Effector memory CD4-positive, alpha-beta T cell (primary cell): ENCODE measurements around the gene ROPN1B.
"Not testable (repeated sequence)": the region's sequence is repeated elsewhere in the genome, so short reads cannot be mapped to it uniquely, and the experiment has no call there.

ENCODE experiments used
- DNase-seq, 3 donors: peaks; one replicate each; pipeline ENCODE4 v3.0.0-alpha.2; 2020
- H3K27ac ChIP-seq: 2 replicates; pipeline ENCODE4 v1.7.0; 2013; ENCODE audit warnings: mild to moderate bottlenecking, low read length, moderate library complexity; ENCODE audit not compliant: insufficient read depth, poor library complexity, severe bottlenecking
- H3K27me3 ChIP-seq: replicated peaks from 2 replicates; pipeline ENCODE4 v1.7.0; 2013; ENCODE audit warnings: mild to moderate bottlenecking, low read length; ENCODE audit not compliant: insufficient read depth, control insufficient read depth, poor library complexity, severe bottlenecking
- H3K36me3 ChIP-seq: 2 replicates; pipeline ENCODE4 v1.7.0; 2013; ENCODE audit warnings: mild to moderate bottlenecking, low read length, moderate library complexity; ENCODE audit not compliant: control insufficient read depth, insufficient read depth
- H3K4me1 ChIP-seq: 2 replicates; pipeline ENCODE4 v1.7.0; 2013; ENCODE audit warnings: low read length, mild to moderate bottlenecking; ENCODE audit not compliant: control insufficient read depth, insufficient read depth, poor library complexity, severe bottlenecking
- H3K4me3 ChIP-seq: 2 replicates; pipeline ENCODE4 v1.7.0; 2013; ENCODE audit warnings: low read length, low read depth, mild to moderate bottlenecking; ENCODE audit not compliant: insufficient read depth, poor library complexity, severe bottlenecking
- H3K9me3 ChIP-seq: 2 replicates; pipeline ENCODE4 v1.7.0; 2013; ENCODE audit warnings: mild to moderate bottlenecking, low read length, moderate library complexity; ENCODE audit not compliant: control insufficient read depth

ROPN1B gene

DNA sequence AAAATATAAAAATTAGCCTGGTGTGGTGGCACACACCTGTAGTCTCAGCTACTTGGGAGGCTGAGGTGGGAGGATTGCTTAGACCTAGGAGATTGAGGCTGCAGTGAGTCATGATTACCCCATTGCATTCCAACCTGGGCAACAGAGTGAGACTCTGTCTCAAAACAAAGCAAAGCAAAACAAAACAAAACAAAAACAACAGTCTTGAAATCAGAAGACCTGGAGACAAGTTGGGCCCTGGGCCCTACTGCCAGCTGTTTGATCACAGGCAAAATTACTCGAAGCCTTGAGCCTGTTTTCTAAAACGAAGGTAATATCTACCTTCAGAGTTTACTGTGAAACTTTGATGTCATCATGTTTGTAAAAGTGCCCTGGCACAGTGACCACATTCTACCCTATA is 857 bp upstream of the ROPN1B start:
- H3K27ac ChIP-seq, H3K36me3 ChIP-seq, H3K4me1 ChIP-seq, H3K9me3 ChIP-seq, DNase-seq, H3K4me3 ChIP-seq: not testable (repeated sequence)
- peaks cover 12% of the 10 kb centered on the region for H3K27me3 ChIP-seq

DNA sequence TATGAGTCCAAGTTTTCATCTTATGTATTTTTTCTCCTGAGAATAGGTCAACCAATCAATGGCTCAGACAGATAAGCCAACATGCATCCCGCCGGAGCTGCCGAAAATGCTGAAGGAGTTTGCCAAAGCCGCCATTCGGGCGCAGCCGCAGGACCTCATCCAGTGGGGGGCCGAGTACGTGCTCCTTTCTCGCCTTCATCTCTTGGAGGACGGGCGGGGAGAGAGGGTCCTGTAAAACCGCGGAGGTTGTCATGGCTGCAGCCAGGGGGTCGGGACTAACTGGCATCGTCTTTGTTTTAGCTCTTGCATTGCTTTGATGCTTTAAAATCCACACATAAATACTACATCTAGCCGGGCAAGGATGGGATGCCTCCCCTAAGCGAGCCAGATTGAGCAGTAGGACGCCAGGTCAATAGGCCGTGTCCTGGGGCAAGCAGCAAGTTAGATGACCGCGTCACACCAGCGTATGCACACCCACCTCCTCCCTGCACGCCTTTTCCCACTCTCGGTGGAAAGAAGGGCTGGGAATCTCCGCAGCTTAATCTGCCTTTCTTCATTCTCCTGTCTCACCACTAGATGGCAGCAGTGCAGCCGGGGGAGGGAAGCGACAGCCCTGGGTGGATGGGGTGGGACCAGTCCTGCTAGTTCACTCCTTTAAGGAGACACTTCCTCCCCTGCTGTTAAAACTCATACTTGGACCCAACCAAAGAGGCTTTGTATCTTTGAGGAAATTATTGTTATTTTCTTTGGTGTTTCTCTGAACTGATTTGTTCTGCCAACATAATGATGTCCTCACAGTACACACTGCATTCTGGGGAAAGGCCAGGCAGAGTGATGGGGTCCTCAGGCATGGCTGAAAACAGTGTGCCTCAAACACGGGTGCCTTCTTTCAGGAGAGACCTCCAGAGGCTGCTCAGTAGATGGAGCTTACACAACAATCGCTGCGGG is 3.3 kb downstream of the ROPN1B start:
- DNase-seq = peak in 1 of 3 donors; percentile 16
- H3K36me3 ChIP-seq, H3K27ac ChIP-seq, H3K4me3 ChIP-seq, H3K9me3 ChIP-seq, H3K4me1 ChIP-seq: not testable (repeated sequence)
- H3K27me3 ChIP-seq = peaks cover 12% of the 10 kb centered on the region

DNA sequence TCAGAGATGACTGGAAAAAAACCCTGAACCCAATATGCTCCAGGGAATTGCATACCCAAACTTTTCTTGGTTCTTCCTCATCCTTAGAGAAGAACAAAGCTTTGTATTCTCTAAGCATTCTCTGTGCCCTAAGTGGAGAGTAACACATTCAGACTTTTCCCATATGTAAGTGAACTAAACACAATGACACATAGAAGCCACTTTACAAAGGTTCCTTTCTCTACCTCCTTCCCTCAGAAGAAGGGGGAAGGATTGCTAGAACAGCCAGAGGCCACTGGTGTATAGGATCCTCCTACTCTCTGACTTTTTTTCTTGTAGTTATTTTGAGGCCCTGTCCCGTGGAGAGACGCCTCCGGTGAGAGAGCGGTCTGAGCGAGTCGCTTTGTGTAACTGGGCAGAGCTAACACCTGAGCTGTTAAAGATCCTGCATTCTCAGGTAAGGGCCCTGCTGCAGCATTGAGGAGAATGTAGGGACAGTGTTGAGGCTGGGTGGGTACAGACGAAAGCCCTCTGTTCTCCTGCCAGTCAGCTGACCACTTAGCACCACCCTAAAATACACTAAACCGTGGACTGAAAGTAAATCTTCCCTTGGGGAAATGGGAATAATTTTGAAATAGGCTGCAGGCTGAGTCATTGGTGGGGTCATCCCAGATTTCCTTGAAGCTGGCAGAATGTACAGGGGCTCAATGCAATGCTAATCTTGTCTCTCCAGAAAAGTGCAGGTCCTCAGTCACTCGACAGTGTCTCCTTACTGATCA is 6.4 kb downstream of the ROPN1B start:
- not testable (repeated sequence) for H3K27ac ChIP-seq, H3K4me1 ChIP-seq, H3K9me3 ChIP-seq, H3K36me3 ChIP-seq, DNase-seq, H3K4me3 ChIP-seq
- H3K27me3 ChIP-seq = peaks cover 12% of the 10 kb centered on the region

DNA sequence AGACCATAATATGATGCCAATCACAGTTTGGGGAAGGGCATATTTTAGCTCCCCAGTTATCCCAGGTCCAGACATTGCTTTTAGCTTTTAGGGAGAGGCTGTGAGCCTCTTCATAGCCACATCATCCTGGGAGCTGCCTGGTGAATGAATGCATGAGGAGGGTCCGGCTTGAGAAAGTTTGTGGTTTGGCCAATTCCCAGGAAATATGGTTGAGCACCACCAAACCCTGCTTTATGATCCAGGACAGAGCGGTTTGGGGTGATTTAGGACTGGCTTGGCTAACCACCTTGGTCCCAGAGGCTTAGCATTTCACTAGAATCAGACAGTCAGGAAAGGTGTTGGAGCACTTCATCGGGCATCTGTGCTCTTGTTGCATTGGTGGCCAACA is 7.0 kb downstream of the ROPN1B start:
- not testable (repeated sequence) for H3K27ac ChIP-seq

DNA sequence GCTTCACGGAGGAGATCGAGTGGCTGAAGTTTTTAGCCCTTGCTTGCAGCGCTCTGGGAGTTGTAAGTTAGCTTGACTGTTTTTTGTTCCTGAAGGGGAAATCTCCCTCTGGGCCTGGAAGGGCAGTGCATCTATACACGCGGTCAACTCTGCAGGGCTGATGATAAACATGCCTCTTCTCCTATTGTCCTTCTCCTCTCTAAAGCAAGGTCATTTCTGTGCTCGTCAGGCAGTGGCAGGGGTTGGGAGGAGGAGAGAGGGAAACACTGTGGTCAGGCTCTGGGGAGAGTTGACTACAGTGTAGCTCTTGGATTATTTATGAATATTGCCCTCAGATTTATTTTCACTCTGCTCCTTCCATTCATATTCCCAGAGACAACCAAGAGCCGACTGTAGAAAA is 8.1 kb downstream of the ROPN1B start:
- not testable (repeated sequence) for H3K36me3 ChIP-seq, H3K27me3 ChIP-seq, H3K9me3 ChIP-seq, DNase-seq, H3K27ac ChIP-seq, H3K4me1 ChIP-seq, H3K4me3 ChIP-seq

More for the DNA sequence above, 7.0 kb downstream of the ROPN1B start:
- H3K9me3 ChIP-seq, H3K36me3 ChIP-seq, DNase-seq, H3K4me1 ChIP-seq, H3K4me3 ChIP-seq: not testable (repeated sequence)
- H3K27me3 ChIP-seq = peaks cover 12% of the 10 kb centered on the region

DNA sequence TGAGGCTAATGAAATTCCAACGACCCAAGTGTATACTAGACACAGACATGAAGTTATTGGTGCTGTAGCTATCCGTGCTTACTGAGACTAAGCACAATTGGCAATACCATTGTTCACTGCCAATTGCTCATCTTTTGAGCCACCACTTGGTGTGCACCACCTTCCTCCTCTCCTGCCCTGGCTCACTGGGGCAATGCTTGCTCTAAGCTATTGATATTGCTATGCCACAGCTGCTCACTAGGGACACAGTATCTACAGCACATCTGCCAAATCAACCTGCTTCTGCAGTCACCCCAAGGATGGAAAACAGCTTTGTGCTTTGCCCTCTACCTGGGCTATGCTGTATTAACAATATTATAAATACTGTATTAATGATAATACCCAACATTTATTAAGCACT is 16.0 kb downstream of the ROPN1B start:
- not testable (repeated sequence) for DNase-seq, H3K4me3 ChIP-seq, H3K27me3 ChIP-seq, H3K9me3 ChIP-seq, H3K27ac ChIP-seq, H3K4me1 ChIP-seq, H3K36me3 ChIP-seq

DNA sequence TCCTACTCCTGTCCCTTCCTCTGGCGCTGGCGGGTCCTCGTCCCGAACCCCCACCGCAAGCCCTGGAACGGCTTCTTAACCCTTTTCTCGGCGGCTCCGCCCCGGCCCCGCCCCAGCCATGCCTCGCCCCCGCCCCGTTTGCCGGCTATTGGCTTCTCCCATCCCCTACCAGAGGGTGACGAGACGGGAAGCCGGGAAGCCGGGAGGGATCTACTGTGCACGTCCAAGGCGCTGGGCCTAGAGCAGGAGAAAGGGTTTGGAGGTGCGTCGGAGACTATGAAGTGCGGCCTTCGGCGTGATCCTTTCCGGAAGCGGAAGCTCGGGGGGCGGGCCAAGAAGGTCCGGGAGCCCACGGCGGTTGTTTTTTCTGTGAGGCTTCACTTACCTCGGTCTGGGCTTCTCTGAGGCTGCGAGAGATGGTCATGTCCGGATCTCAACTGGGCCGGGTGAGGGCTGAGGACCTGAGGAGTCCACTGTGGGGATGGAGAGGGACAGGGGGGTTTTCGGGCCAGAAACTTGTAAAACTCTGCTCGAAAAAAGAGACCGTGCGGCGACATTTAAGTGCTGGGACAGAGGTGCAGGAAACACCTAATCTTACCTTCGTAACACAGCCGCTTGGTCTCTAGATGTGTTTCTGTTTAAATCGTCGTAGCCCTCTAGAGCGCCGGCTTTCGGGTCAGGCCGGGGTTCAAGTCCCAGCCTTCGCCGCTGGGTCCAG is 21.4 kb downstream of the ROPN1B start:
- peak overlapping the region; percentile 68 for H3K27ac ChIP-seq
- H3K36me3 ChIP-seq = no peaks in the 10 kb centered on the region
- H3K9me3 ChIP-seq = no peaks in the 10 kb centered on the region
- H3K4me3 ChIP-seq = peak overlapping the region; percentile 68
- DNase-seq = peak; percentile 40 to 64 (median 45)
- H3K27me3 ChIP-seq = no peaks in the 10 kb centered on the region
- H3K4me1 ChIP-seq = no peaks in the 10 kb centered on the region

DNA sequence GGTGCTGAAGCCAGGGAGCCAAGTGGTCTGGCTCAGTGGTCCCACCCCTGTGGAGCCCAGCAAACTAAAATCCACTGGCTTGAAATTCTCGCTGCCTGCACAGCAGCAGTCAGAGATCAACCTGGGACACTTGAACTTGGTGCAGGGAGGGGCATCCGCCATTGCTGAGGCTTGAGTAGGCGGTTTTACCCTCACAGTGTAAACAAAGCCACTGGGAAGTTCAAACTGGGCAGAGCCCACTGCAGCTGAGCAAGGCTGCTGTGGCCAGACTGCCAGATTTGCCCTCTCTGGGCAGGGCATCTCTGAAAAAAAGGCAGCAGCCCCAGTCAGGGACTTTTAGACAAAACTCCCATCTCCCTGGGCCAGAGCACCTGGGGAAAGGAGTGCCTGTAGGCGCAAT is 27.8 kb downstream of the ROPN1B start:
- DNase-seq, H3K36me3 ChIP-seq, H3K4me3 ChIP-seq, H3K4me1 ChIP-seq, H3K27me3 ChIP-seq, H3K9me3 ChIP-seq, H3K27ac ChIP-seq: not testable (repeated sequence)

DNA sequence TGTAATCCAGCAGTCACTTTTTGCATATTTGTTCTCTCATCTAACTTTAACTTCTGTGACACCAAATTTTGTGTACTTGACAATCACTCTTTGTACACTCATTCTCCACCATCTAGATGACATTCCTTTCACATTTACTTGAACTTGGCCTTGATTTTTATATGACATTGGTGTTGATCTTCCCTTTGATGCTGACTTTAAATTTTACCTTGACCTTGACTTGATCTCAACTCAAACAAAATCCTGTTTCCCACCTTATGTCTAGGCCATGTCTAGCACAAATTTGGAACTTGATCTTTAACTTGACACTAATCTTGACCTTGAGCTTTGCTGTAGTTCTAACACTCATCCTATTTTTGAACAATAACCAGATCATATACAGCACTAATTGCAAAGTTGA is 33.2 kb downstream of the ROPN1B start:
- peaks cover 6% of the 10 kb centered on the region for H3K36me3 ChIP-seq
- no peaks in the 10 kb centered on the region for H3K4me1 ChIP-seq
- no peaks in the 10 kb centered on the region for H3K27me3 ChIP-seq
- DNase-seq = no peak
- H3K9me3 ChIP-seq = no peaks in the 10 kb centered on the region
- no peak overlapping the region for H3K4me3 ChIP-seq
- no peak overlapping the region for H3K27ac ChIP-seq
